OCI-LY3 (cell line): ENCODE measurements around the gene TMEM11.

Experiments used
- H2AFZ ChIP-seq: fragments of 200-600, 300-600 bp; shearing (Covaris generic); 2 replicates; pipeline ENCODE4 v1.6.0; 2014; ENCODE audit warnings: antibody characterized with exemption, low read depth, low read length
- H3K27ac ChIP-seq: fragments of 200-600, 300-600 bp; sonication (generic); 2 replicates; pipeline ENCODE4 v1.5.1; 2014; ENCODE audit warnings: mild to moderate bottlenecking, low read length, moderate library complexity, mixed read lengths
- H3K27me3 ChIP-seq: fragments of 200-600, 300-600 bp; sonication (generic); 2 replicates; pipeline ENCODE4 v1.6.1; 2014; ENCODE audit warnings: low read depth, low read length, mixed read lengths
- H3K36me3 ChIP-seq: fragments of 200-600, 300-600 bp; sonication (generic); replicated peaks from 2 replicates; pipeline ENCODE3; 2014; ENCODE audit warnings: low read depth, low read length, mixed read lengths
- H3K4me1 ChIP-seq: fragments of 300-600, 200-600 bp; sonication (generic); 2 replicates; pipeline ENCODE4 v1.6.1; 2014; ENCODE audit warnings: low read length, mixed read lengths
- H3K4me2 ChIP-seq: fragments of 200-600, 300-600 bp; sonication (generic); 2 replicates; pipeline ENCODE4 v1.6.1; 2014; ENCODE audit warnings: low read length, mixed read lengths
- H3K4me3 ChIP-seq: fragments of 300-600, 200-600 bp; sonication (generic); 2 replicates; pipeline ENCODE4 v1.5.1; 2014; ENCODE audit warnings: antibody characterized with exemption, mild to moderate bottlenecking, low read length, moderate library complexity
- H3K79me2 ChIP-seq: fragments of 300-600, 200-600 bp; shearing (Covaris generic); 2 replicates; pipeline ENCODE4 v1.6.1; 2014; ENCODE audit warnings: mild to moderate bottlenecking, low read length, mixed read lengths
- H3K9ac ChIP-seq: fragments of 300-600, 200-600 bp; shearing (Covaris generic); 2 replicates; pipeline ENCODE4 v1.6.0; 2014; ENCODE audit warnings: mild to moderate bottlenecking, low read length, moderate library complexity
- H3K9me3 ChIP-seq: fragments of 200-600, 300-600 bp; shearing (Covaris generic); 2 replicates; pipeline ENCODE4 v1.6.1; 2014; ENCODE audit warnings: low read length, mixed read lengths; ENCODE audit not compliant: insufficient read depth
- H4K20me1 ChIP-seq: fragments of 200-600, 300-600 bp; sonication (generic); 2 replicates; pipeline ENCODE4 v1.6.1; 2016; ENCODE audit warnings: low read length, mixed read lengths; ENCODE audit not compliant: insufficient read depth
- CTCF ChIP-seq: fragments of 200-600, 300-600 bp; sonication (generic); IDR thresholded peaks from 2 replicates; pipeline ENCODE4 v1.5.1; 2014; ENCODE audit warnings: antibody characterized with exemption, low read length, low read depth
- EZH2phosphoT487 ChIP-seq: fragments of 200-600 bp; shearing (Covaris generic); IDR thresholded peaks from 2 replicates; pipeline ENCODE4 v1.6.1; 2018; ENCODE audit warnings: antibody characterized with exemption, mixed run types, low read depth

Gene TMEM11

GRCh38 chr17:21200590-21201297, 13.2 kb downstream of the TMEM11 start:
- Histone ChIP-seq H3K4me1 (no peaks in the 10 kb centered on the region), H3K4me3 (no peak overlapping the region), H3K36me3 (no peaks in the 10 kb centered on the region), H2AFZ (no peak overlapping the region), H3K27me3 (no peaks in the 10 kb centered on the region), H3K79me2 (peaks cover 46% of the 10 kb centered on the region), H3K27ac (no peak overlapping the region), H3K9me3 (no peaks in the 10 kb centered on the region), H3K4me2 (no peak overlapping the region), H3K9ac (no peak overlapping the region), H4K20me1 (0 out of 2 replicates have a peak, but pooled peaks cover 3% of the 10 kb centered on the region)
- TF ChIP-seq CTCF (no peak), EZH2phosphoT487 (no peak)

GRCh38 chr17:21199856-21200255, 14.1 kb downstream of the TMEM11 start:
- Histone ChIP-seq H3K4me2 (no peak overlapping the region), H3K9ac (no peak overlapping the region), H3K4me1 (no peaks in the 10 kb centered on the region), H3K79me2 (peaks cover 38% of the 10 kb centered on the region), H3K27ac (no peak overlapping the region), H2AFZ (no peak overlapping the region), H3K4me3 (no peak overlapping the region), H4K20me1 (0 out of 2 replicates have a peak, but pooled peaks cover 3% of the 10 kb centered on the region), H3K36me3 (no peaks in the 10 kb centered on the region), H3K9me3 (no peaks in the 10 kb centered on the region), H3K27me3 (no peaks in the 10 kb centered on the region)
- TF ChIP-seq EZH2phosphoT487 (no peak), CTCF (no peak)

GRCh38 chr17:21199311-21199710, 14.7 kb downstream of the TMEM11 start:
- Histone ChIP-seq H3K27ac (no peak overlapping the region), H3K9ac (no peak overlapping the region)

More at GRCh38 chr17:21199311-21199710, 14.7 kb downstream of the TMEM11 start:
- Histone ChIP-seq H4K20me1 (0 out of 2 replicates have a peak, but pooled peaks cover 3% of the 10 kb centered on the region), H3K4me2 (no peak overlapping the region), H3K36me3 (no peaks in the 10 kb centered on the region), H3K79me2 (peaks cover 33% of the 10 kb centered on the region), H3K4me3 (no peak overlapping the region), H3K27me3 (no peaks in the 10 kb centered on the region), H2AFZ (no peak overlapping the region), H3K9me3 (no peaks in the 10 kb centered on the region), H3K4me1 (no peaks in the 10 kb centered on the region)
- TF ChIP-seq EZH2phosphoT487 (no peak), CTCF (no peak)
